ENCODE measurements around the gene ADAMTSL1.

ADAMTSL1 gene

DNA sequence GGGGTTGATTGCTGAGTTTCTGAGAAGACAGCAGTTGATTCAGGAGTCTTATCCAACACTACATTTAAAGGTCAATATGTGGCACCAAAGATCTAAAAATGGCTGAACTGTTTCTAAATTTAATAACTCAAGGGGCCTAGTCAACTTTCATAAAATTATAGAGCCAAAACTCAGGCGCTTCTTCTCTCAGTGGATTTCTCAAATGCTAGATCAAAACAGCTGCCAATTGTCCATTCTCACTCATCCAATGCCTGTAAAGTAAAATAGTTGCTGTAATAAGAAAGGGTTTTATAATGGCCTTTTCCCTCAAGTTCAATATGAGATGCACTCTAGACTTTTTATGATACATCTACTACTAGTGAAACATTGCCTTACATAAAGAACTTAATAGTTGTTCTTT, 26.5 kb downstream of the ADAMTSL1 start:
- Histone ChIP-seq H3K9me3 (ENCODE audit: insufficient read depth, low read length) (no peaks in the 10 kb centered on the region), H3K4me3 (ENCODE audit: low read length) (no peak overlapping the region), H3K36me3 (replicated peaks; ENCODE audit: low read depth, low read length) (no peaks in the 10 kb centered on the region), H2AFZ (ENCODE audit: low read depth, low read length) (no peak overlapping the region), H4K20me1 (ENCODE audit: insufficient read depth, low read length) (no peaks in the 10 kb centered on the region), H3K27me3 (ENCODE audit: low read depth, low read length) (peaks cover 12% of the 10 kb centered on the region; the same call in 1 of the 2 replicates), H3K4me1 (ENCODE audit: low read length) (no peaks in the 10 kb centered on the region), H3K79me2 (ENCODE audit: low read length) (no peaks in the 10 kb centered on the region), H3K9ac (ENCODE audit: low read length) (no peak overlapping the region), H3K4me2 (ENCODE audit: low read length) (no peak overlapping the region), H3K27ac (ENCODE audit: low read length) (no peak overlapping the region)
- TF ChIP-seq, protein P1, sequence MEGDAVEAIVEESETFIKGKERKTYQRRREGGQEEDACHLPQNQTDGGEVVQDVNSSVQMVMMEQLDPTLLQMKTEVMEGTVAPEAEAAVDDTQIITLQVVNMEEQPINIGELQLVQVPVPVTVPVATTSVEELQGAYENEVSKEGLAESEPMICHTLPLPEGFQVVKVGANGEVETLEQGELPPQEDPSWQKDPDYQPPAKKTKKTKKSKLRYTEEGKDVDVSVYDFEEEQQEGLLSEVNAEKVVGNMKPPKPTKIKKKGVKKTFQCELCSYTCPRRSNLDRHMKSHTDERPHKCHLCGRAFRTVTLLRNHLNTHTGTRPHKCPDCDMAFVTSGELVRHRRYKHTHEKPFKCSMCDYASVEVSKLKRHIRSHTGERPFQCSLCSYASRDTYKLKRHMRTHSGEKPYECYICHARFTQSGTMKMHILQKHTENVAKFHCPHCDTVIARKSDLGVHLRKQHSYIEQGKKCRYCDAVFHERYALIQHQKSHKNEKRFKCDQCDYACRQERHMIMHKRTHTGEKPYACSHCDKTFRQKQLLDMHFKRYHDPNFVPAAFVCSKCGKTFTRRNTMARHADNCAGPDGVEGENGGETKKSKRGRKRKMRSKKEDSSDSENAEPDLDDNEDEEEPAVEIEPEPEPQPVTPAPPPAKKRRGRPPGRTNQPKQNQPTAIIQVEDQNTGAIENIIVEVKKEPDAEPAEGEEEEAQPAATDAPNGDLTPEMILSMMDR (IDR thresholded peaks at IDR 0.05; ENCODE audit: low read depth, low read length) = no peak
- no peak for TF ChIP-seq EZH2phosphoT487 (IDR thresholded peaks at IDR 0.05; ENCODE audit: low read depth)

- H3K4me3 ChIP-seq (ENCODE audit: low read length) = no peak overlapping the region
- no peak overlapping the region for H3K4me2 ChIP-seq (ENCODE audit: low read length)
- H3K9me3 ChIP-seq (ENCODE audit: insufficient read depth, low read length) = no peaks in the 10 kb centered on the region
- H2AFZ ChIP-seq (ENCODE audit: low read depth, low read length) = no peak overlapping the region
- no peaks in the 10 kb centered on the region for H3K36me3 ChIP-seq (replicated peaks; ENCODE audit: low read depth, low read length)
- TF ChIP-seq EZH2phosphoT487 (IDR thresholded peaks at IDR 0.05; ENCODE audit: low read depth) = no peak
- TF ChIP-seq, protein P1 (IDR thresholded peaks at IDR 0.05; ENCODE audit: low read depth, low read length) = no peak
- H3K27ac ChIP-seq (ENCODE audit: low read length) = no peak overlapping the region
- no peaks in the 10 kb centered on the region for H3K4me1 ChIP-seq (ENCODE audit: low read length)
- peaks cover 7% of the 10 kb centered on the region; the same call in 1 of the 2 replicates for H3K27me3 ChIP-seq (ENCODE audit: low read depth, low read length)
- no peaks in the 10 kb centered on the region for H4K20me1 ChIP-seq (ENCODE audit: insufficient read depth, low read length)
- H3K9ac ChIP-seq (ENCODE audit: low read length) = no peak overlapping the region
- no peaks in the 10 kb centered on the region for H3K79me2 ChIP-seq (ENCODE audit: low read length)
Observed at GRCh38 chr9:18501949-18502348, 28.0 kb downstream of the ADAMTSL1 start.

GRCh38 chr9:18502546-18502945, 28.6 kb downstream of the ADAMTSL1 start:
- H2AFZ ChIP-seq (ENCODE audit: low read depth, low read length) = no peak overlapping the region
- no peaks in the 10 kb centered on the region for H3K4me1 ChIP-seq (ENCODE audit: low read length)
- no peak overlapping the region for H3K4me3 ChIP-seq (ENCODE audit: low read length)
- no peak overlapping the region for H3K27ac ChIP-seq (ENCODE audit: low read length)
- no peaks in the 10 kb centered on the region for H4K20me1 ChIP-seq (ENCODE audit: insufficient read depth, low read length)
- TF ChIP-seq, protein P1 (IDR thresholded peaks at IDR 0.05; ENCODE audit: low read depth, low read length) = no peak
- no peak for TF ChIP-seq EZH2phosphoT487 (IDR thresholded peaks at IDR 0.05; ENCODE audit: low read depth)
- peaks cover 6% of the 10 kb centered on the region; the same call in 1 of the 2 replicates for H3K27me3 ChIP-seq (ENCODE audit: low read depth, low read length)
- no peak overlapping the region for H3K4me2 ChIP-seq (ENCODE audit: low read length)
- H3K9ac ChIP-seq (ENCODE audit: low read length) = no peak overlapping the region
- H3K9me3 ChIP-seq (ENCODE audit: insufficient read depth, low read length) = no peaks in the 10 kb centered on the region
- H3K79me2 ChIP-seq (ENCODE audit: low read length) = no peaks in the 10 kb centered on the region
- H3K36me3 ChIP-seq (replicated peaks; ENCODE audit: low read depth, low read length) = no peaks in the 10 kb centered on the region

- Histone ChIP-seq H3K36me3 (replicated peaks; ENCODE audit: low read depth, low read length) (no peaks in the 10 kb centered on the region), H2AFZ (ENCODE audit: low read depth, low read length) (no peak overlapping the region), H3K27ac (ENCODE audit: low read length) (no peak overlapping the region), H3K9ac (ENCODE audit: low read length) (no peak overlapping the region), H3K79me2 (ENCODE audit: low read length) (no peaks in the 10 kb centered on the region), H3K4me1 (ENCODE audit: low read length) (no peaks in the 10 kb centered on the region), H3K27me3 (ENCODE audit: low read depth, low read length) (no peaks in the 10 kb centered on the region), H3K9me3 (ENCODE audit: insufficient read depth, low read length) (no peaks in the 10 kb centered on the region), H3K4me2 (ENCODE audit: low read length) (no peak overlapping the region), H4K20me1 (ENCODE audit: insufficient read depth, low read length) (no peaks in the 10 kb centered on the region), H3K4me3 (ENCODE audit: low read length) (no peak overlapping the region)
- no peak for TF ChIP-seq EZH2phosphoT487 (IDR thresholded peaks at IDR 0.05; ENCODE audit: low read depth)
- TF ChIP-seq, protein P1 (IDR thresholded peaks at IDR 0.05; ENCODE audit: low read depth, low read length) = no peak
Observed at GRCh38 chr9:18504707-18505106, 30.8 kb downstream of the ADAMTSL1 start.

Measured in OCI-LY3 (cell line).